OCI-LY3 (cell line): ENCODE data around the gene NBEAL2.

Source experiments
- EZH2phosphoT487 ChIP-seq: fragments of 200-600 bp; shearing (Covaris generic); IDR thresholded peaks from 2 replicates; pipeline ENCODE4 v1.6.1; 2018; ENCODE audit warnings: antibody characterized with exemption, mixed run types, low read depth
- TF ChIP-seq, protein P1 (sequence below): fragments of 200-600, 300-600 bp; sonication (generic); IDR thresholded peaks from 2 replicates; pipeline ENCODE4 v1.5.1; 2014; ENCODE audit warnings: antibody characterized with exemption, low read length, low read depth

- TF ChIP-seq, protein P1, sequence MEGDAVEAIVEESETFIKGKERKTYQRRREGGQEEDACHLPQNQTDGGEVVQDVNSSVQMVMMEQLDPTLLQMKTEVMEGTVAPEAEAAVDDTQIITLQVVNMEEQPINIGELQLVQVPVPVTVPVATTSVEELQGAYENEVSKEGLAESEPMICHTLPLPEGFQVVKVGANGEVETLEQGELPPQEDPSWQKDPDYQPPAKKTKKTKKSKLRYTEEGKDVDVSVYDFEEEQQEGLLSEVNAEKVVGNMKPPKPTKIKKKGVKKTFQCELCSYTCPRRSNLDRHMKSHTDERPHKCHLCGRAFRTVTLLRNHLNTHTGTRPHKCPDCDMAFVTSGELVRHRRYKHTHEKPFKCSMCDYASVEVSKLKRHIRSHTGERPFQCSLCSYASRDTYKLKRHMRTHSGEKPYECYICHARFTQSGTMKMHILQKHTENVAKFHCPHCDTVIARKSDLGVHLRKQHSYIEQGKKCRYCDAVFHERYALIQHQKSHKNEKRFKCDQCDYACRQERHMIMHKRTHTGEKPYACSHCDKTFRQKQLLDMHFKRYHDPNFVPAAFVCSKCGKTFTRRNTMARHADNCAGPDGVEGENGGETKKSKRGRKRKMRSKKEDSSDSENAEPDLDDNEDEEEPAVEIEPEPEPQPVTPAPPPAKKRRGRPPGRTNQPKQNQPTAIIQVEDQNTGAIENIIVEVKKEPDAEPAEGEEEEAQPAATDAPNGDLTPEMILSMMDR: no peak
- TF ChIP-seq EZH2phosphoT487: no peak
Observed at GRCh38 chr3:46948830-46949671, 30.4 kb upstream of the NBEAL2 start.
